Measurements from ENCODE around the gene SLCO4A1.

DNA sequence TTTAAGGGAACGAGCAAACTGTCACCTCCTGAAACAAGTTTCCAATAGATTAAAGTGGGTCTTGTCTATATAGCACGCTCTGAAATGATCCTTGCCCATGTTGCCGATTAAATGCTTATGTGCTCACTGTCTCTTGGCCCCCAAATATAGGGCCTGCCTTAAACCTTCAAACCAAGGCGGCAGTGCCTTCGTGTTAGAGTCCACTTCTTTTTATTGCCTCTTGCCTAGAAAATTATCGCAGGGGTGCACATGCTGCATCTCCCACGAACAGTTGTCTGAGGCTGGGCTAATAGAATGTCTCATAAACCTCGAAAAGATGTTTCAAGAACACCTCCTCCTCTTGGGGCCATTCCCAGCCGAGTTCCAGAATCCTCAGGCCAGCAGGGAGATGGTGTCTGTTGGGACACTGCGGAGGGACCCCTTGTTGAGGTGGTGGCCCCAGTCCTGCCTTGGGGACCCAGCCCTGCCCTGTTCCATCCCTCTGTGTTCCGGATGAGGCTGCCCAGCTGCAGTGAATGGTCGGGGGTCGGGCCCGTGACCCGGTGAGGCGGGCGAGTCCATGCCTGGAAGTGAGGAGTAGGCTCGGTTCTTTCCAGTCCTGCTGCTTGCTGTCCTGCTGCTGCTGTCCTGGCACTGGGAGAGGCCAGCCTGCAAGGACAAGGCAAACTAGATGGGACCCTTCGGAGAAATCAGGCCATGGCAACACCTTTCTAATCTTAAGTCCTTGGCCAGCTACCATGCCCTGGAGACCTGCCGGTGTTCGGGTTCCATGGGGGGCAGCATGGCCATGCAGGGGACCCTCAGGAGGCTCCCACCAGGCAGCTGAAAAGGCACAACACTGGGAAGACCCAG lies 34.7 kb upstream of the SLCO4A1 start:
- TF ChIP-seq, protein P1, sequence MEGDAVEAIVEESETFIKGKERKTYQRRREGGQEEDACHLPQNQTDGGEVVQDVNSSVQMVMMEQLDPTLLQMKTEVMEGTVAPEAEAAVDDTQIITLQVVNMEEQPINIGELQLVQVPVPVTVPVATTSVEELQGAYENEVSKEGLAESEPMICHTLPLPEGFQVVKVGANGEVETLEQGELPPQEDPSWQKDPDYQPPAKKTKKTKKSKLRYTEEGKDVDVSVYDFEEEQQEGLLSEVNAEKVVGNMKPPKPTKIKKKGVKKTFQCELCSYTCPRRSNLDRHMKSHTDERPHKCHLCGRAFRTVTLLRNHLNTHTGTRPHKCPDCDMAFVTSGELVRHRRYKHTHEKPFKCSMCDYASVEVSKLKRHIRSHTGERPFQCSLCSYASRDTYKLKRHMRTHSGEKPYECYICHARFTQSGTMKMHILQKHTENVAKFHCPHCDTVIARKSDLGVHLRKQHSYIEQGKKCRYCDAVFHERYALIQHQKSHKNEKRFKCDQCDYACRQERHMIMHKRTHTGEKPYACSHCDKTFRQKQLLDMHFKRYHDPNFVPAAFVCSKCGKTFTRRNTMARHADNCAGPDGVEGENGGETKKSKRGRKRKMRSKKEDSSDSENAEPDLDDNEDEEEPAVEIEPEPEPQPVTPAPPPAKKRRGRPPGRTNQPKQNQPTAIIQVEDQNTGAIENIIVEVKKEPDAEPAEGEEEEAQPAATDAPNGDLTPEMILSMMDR (IDR thresholded peaks at IDR 0.05): no peak
- TF ChIP-seq EZH2 (IDR thresholded peaks at IDR 0.05; ENCODE audit: borderline replicate concordance, insufficient read depth, low read depth, low read length, poor library complexity, severe bottlenecking): no peak

All from B cell (primary cell).